ENCODE results near the gene ADAMTS17. TPM values are rescaled to one million over a fixed set of nuclear protein-coding genes. Genes with fewer than 3 reads are reported as not detected.

The ADAMTS17 gene
- total and polyA plus RNA-seq, 4 experiments from 2014 or later, result 2.1 to 6.2 (median 4.8) TPM

GRCh38 chr15:99979371-99979770 is 362.4 kb downstream of the ADAMTS17 start:
- H3K36me3 ChIP-seq (ENCODE audit: insufficient read depth, low read length), result no peaks in the 10 kb centered on the region

GRCh38 chr15:99978426-99978825 is 363.3 kb downstream of the ADAMTS17 start:
- Mint-ChIP-seq H3K27ac (no peak overlapping the region), H3K4me3 (no peak overlapping the region), H3K36me3 (peaks cover 3 to 4% of the 10 kb centered on the region in 2 donors), H3K4me1 (no peaks in the 10 kb centered on the region), H3K27me3 (no peaks in the 10 kb centered on the region), H3K9me3 (no peaks in the 10 kb centered on the region)
- no peak for DNase-seq
- Histone ChIP-seq H3K27me3 (ENCODE audit: insufficient read depth, low read length) (no peaks in the 10 kb centered on the region), H3K9me3 (ENCODE audit: control insufficient read depth in 1 of 2, low read length in 2 of 2) (no peaks in the 10 kb centered on the region), H3K36me3 (ENCODE audit: insufficient read depth, low read length) (no peaks in the 10 kb centered on the region), H3K27ac (ENCODE audit: low read depth, low read length) (no peak overlapping the region), H3K4me1 (ENCODE audit: insufficient read depth, low read length) (no peaks in the 10 kb centered on the region), H3K4me3 (ENCODE audit: low read length in 2 of 2) (no peak overlapping the region)
- CTCF ChIA-PET (ENCODE audit: partially characterized antibody), result no interaction called here
- POLR2A ChIA-PET (ENCODE audit: partially characterized antibody), result no interaction called here
- intact Hi-C loops (cut with micrococcal nuclease), result no loop called here

More at GRCh38 chr15:99979371-99979770, 362.4 kb downstream of the ADAMTS17 start:
- Mint-ChIP-seq H3K27me3 (no peaks in the 10 kb centered on the region), H3K4me1 (no peaks in the 10 kb centered on the region), H3K36me3 (no peaks in the 10 kb centered on the region), H3K9me3 (no peaks in the 10 kb centered on the region), H3K27ac (no peak overlapping the region), H3K4me3 (no peak overlapping the region)
- intact Hi-C loops (cut with micrococcal nuclease), result no loop called here
- Histone ChIP-seq H3K9me3 (ENCODE audit: control insufficient read depth in 1 of 2, low read length in 2 of 2) (no peaks in the 10 kb centered on the region), H3K27me3 (ENCODE audit: insufficient read depth, low read length) (no peaks in the 10 kb centered on the region), H3K4me1 (ENCODE audit: insufficient read depth, low read length) (no peaks in the 10 kb centered on the region), H3K4me3 (ENCODE audit: low read length in 2 of 2) (no peak overlapping the region), H3K27ac (ENCODE audit: low read depth, low read length) (no peak overlapping the region)
- ChIA-PET POLR2A (ENCODE audit: partially characterized antibody) (no interaction called here), CTCF (ENCODE audit: partially characterized antibody) (no interaction called here)
- no peak for DNase-seq

GRCh38 chr15:99977929-99978328 is 363.8 kb downstream of the ADAMTS17 start:
- POLR2A ChIA-PET (ENCODE audit: partially characterized antibody), result no interaction called here
- DNase-seq, result no peak
- H3K27me3 ChIP-seq (ENCODE audit: insufficient read depth, low read length), result no peaks in the 10 kb centered on the region
- Mint-ChIP-seq H3K4me1 (no peaks in the 10 kb centered on the region), H3K36me3 (peaks cover 3 to 5% of the 10 kb centered on the region in 2 donors), H3K27me3 (no peaks in the 10 kb centered on the region), H3K27ac (no peak overlapping the region), H3K9me3 (no peaks in the 10 kb centered on the region), H3K4me3 (no peak overlapping the region)
- no peak overlapping the region for H3K4me3 ChIP-seq (ENCODE audit: low read length in 2 of 2)
- CTCF ChIA-PET (ENCODE audit: partially characterized antibody), result no interaction called here
- intact Hi-C loops (cut with micrococcal nuclease), result no loop called here
- H3K27ac ChIP-seq (ENCODE audit: low read depth, low read length), result no peak overlapping the region
- no peaks in the 10 kb centered on the region for H3K4me1 ChIP-seq (ENCODE audit: insufficient read depth, low read length)
- no peaks in the 10 kb centered on the region for H3K36me3 ChIP-seq (ENCODE audit: insufficient read depth, low read length)
- no peaks in the 10 kb centered on the region for H3K9me3 ChIP-seq (ENCODE audit: control insufficient read depth in 1 of 2, low read length in 2 of 2)

GRCh38 chr15:99976811-99977271 is 364.9 kb downstream of the ADAMTS17 start:
- POLR2A ChIA-PET (ENCODE audit: partially characterized antibody), result no interaction called here
- H3K9me3 ChIP-seq (ENCODE audit: control insufficient read depth in 1 of 2, low read length in 2 of 2), result no peaks in the 10 kb centered on the region
- Mint-ChIP-seq H3K4me3 (no peak overlapping the region), H3K27ac (no peak overlapping the region), H3K36me3 (peaks cover 3 to 5% of the 10 kb centered on the region in 2 donors), H3K9me3 (no peaks in the 10 kb centered on the region), H3K4me1 (no peaks in the 10 kb centered on the region), H3K27me3 (no peaks in the 10 kb centered on the region)
- H3K4me3 ChIP-seq (ENCODE audit: low read length in 2 of 2), result no peak overlapping the region
- no peak for DNase-seq
- intact Hi-C loops (cut with micrococcal nuclease), result no loop called here
- no peak overlapping the region for H3K27ac ChIP-seq (ENCODE audit: low read depth, low read length)
- CTCF ChIA-PET (ENCODE audit: partially characterized antibody), result no interaction called here
- H3K27me3 ChIP-seq (ENCODE audit: insufficient read depth, low read length), result no peaks in the 10 kb centered on the region
- no peaks in the 10 kb centered on the region for H3K36me3 ChIP-seq (ENCODE audit: insufficient read depth, low read length)
- H3K4me1 ChIP-seq (ENCODE audit: insufficient read depth, low read length), result no peaks in the 10 kb centered on the region

GRCh38 chr15:99976000-99976399 is 365.8 kb downstream of the ADAMTS17 start:
- Mint-ChIP-seq H3K9me3 (no peaks in the 10 kb centered on the region), H3K36me3 (peaks cover 5% of the 10 kb centered on the region in 2 donors), H3K27ac (no peak overlapping the region), H3K27me3 (no peaks in the 10 kb centered on the region), H3K4me1 (no peaks in the 10 kb centered on the region), H3K4me3 (no peak overlapping the region)
- Histone ChIP-seq H3K9me3 (ENCODE audit: control insufficient read depth in 1 of 2, low read length in 2 of 2) (no peaks in the 10 kb centered on the region), H3K4me1 (ENCODE audit: insufficient read depth, low read length) (no peaks in the 10 kb centered on the region), H3K4me3 (ENCODE audit: low read length in 2 of 2) (no peak overlapping the region), H3K27ac (ENCODE audit: low read depth, low read length) (no peak overlapping the region), H3K27me3 (ENCODE audit: insufficient read depth, low read length) (no peaks in the 10 kb centered on the region), H3K36me3 (ENCODE audit: insufficient read depth, low read length) (no peaks in the 10 kb centered on the region)
- ChIA-PET CTCF (ENCODE audit: partially characterized antibody) (no interaction called here), POLR2A (ENCODE audit: partially characterized antibody) (no interaction called here)
- DNase-seq, result no peak
- intact Hi-C loops (cut with micrococcal nuclease), result no loop called here

- intact Hi-C loops (cut with micrococcal nuclease), result no loop called here
- no peaks in the 10 kb centered on the region for H3K9me3 Mint-ChIP-seq
- Histone ChIP-seq H3K9me3 (ENCODE audit: control insufficient read depth in 1 of 2, low read length in 2 of 2) (no peaks in the 10 kb centered on the region), H3K4me1 (ENCODE audit: insufficient read depth, low read length) (no peaks in the 10 kb centered on the region), H3K27ac (ENCODE audit: low read depth, low read length) (no peak overlapping the region), H3K4me3 (ENCODE audit: low read length in 2 of 2) (no peak overlapping the region), H3K27me3 (ENCODE audit: insufficient read depth, low read length) (no peaks in the 10 kb centered on the region), H3K36me3 (ENCODE audit: insufficient read depth, low read length) (no peaks in the 10 kb centered on the region)
- H3K4me3 Mint-ChIP-seq, result no peak overlapping the region
- POLR2A ChIA-PET (ENCODE audit: partially characterized antibody), result no interaction called here
- H3K27ac Mint-ChIP-seq, result no peak overlapping the region
- DNase-seq, result no peak
- CTCF ChIA-PET (ENCODE audit: partially characterized antibody), result no interaction called here
- no peaks in the 10 kb centered on the region for H3K27me3 Mint-ChIP-seq
- H3K4me1 Mint-ChIP-seq, result no peaks in the 10 kb centered on the region
- peaks cover 5% of the 10 kb centered on the region in 2 donors for H3K36me3 Mint-ChIP-seq
These were observed 367.5 kb downstream of the ADAMTS17 start for GRCh38 chr15:99974246-99974645.

- H3K36me3 Mint-ChIP-seq, result peaks cover 5% of the 10 kb centered on the region in 2 donors
- Histone ChIP-seq H3K9me3 (ENCODE audit: control insufficient read depth in 1 of 2, low read length in 2 of 2) (no peaks in the 10 kb centered on the region), H3K4me3 (ENCODE audit: low read length in 2 of 2) (no peak overlapping the region), H3K27ac (ENCODE audit: low read depth, low read length) (no peak overlapping the region), H3K4me1 (ENCODE audit: insufficient read depth, low read length) (no peaks in the 10 kb centered on the region), H3K27me3 (ENCODE audit: insufficient read depth, low read length) (no peaks in the 10 kb centered on the region), H3K36me3 (ENCODE audit: insufficient read depth, low read length) (no peaks in the 10 kb centered on the region)
- DNase-seq, result no peak
- H3K9me3 Mint-ChIP-seq, result no peaks in the 10 kb centered on the region
- H3K27ac Mint-ChIP-seq, result no peak overlapping the region
- H3K27me3 Mint-ChIP-seq, result no peaks in the 10 kb centered on the region
- no peak overlapping the region for H3K4me3 Mint-ChIP-seq
- POLR2A ChIA-PET (ENCODE audit: partially characterized antibody), result no interaction called here
- CTCF ChIA-PET (ENCODE audit: partially characterized antibody), result no interaction called here
- intact Hi-C loops (cut with micrococcal nuclease), result no loop called here
- no peaks in the 10 kb centered on the region for H3K4me1 Mint-ChIP-seq
These were observed 368.4 kb downstream of the ADAMTS17 start for GRCh38 chr15:99973351-99973750.

- no peaks in the 10 kb centered on the region for H3K9me3 ChIP-seq (ENCODE audit: control insufficient read depth in 1 of 2, low read length in 2 of 2)
- Mint-ChIP-seq H3K27me3 (no peaks in the 10 kb centered on the region), H3K4me1 (no peaks in the 10 kb centered on the region), H3K9me3 (no peaks in the 10 kb centered on the region), H3K27ac (no peak overlapping the region), H3K4me3 (no peak overlapping the region), H3K36me3 (peaks cover 5% of the 10 kb centered on the region in 2 donors)
- H3K27ac ChIP-seq (ENCODE audit: low read depth, low read length), result no peak overlapping the region
- intact Hi-C loops (cut with micrococcal nuclease), result no loop called here
- ChIA-PET CTCF (ENCODE audit: partially characterized antibody) (no interaction called here), POLR2A (ENCODE audit: partially characterized antibody) (no interaction called here)
- no peak for DNase-seq
- no peaks in the 10 kb centered on the region for H3K4me1 ChIP-seq (ENCODE audit: insufficient read depth, low read length)
- no peaks in the 10 kb centered on the region for H3K27me3 ChIP-seq (ENCODE audit: insufficient read depth, low read length)
- no peaks in the 10 kb centered on the region for H3K36me3 ChIP-seq (ENCODE audit: insufficient read depth, low read length)
- H3K4me3 ChIP-seq (ENCODE audit: low read length in 2 of 2), result no peak overlapping the region
These were observed 370.8 kb downstream of the ADAMTS17 start for GRCh38 chr15:99970891-99971430.

All from CD4-positive, alpha-beta memory T cell (primary cell).